ENCODE measurements around the gene TAF1B. TPM values are rescaled to one million over a fixed set of nuclear protein-coding genes. Genes with fewer than 3 reads are reported as not detected.

Gene TAF1B
- total RNA-seq, 1 experiment from 2014 or later = 25.5 TPM

- POLR2A ChIA-PET = interaction anchor here (0.7 to 7.8 kb wide), 8 partner anchors 11 to 96 kb away, joined by 3 to 97 read pairs (median 40); partner anchors contain the start of gene TAF1B
- peak; percentile 99 for DNase-seq (ENCODE audit: unreplicated experiment)
- peak overlapping the region; percentile 78 for H3K27ac Mint-ChIP-seq (ENCODE audit: low read depth, unreplicated experiment)
- CTCF ChIA-PET = interaction anchor here (0.8 to 4.4 kb wide), 5 partner anchors 57 to 98 kb away, joined by 3 to 20 read pairs (median 3); no protein-coding TSS in a partner anchor
- no peaks in the 10 kb centered on the region for H3K9me3 Mint-ChIP-seq (ENCODE audit: unreplicated experiment)
- no peak for TF ChIP-seq CTCF (IDR thresholded peaks at IDR 0.05; ENCODE audit: unreplicated experiment)
- peak overlapping the region; percentile 23 for H3K4me3 Mint-ChIP-seq (ENCODE audit: unreplicated experiment)
- BruUV-seq (replicated peaks) = no TSS peak
- H3K36me3 Mint-ChIP-seq (ENCODE audit: insufficient read depth, unreplicated experiment) = peaks cover 7% of the 10 kb centered on the region
- no peaks in the 10 kb centered on the region for H3K27me3 Mint-ChIP-seq (ENCODE audit: insufficient read depth, unreplicated experiment)
- peaks cover 33% of the 10 kb centered on the region for H3K4me1 Mint-ChIP-seq (ENCODE audit: insufficient read depth, unreplicated experiment)
- intact Hi-C loops (cut with micrococcal nuclease) = loop anchor here (1.0 kb wide), 1 partner anchor 54 kb away; the partner anchor contains the start of gene TAF1B
Observed at GRCh38 chr2:9897331-9897737, 54.1 kb downstream of the TAF1B start.

- Mint-ChIP-seq H3K27ac (ENCODE audit: low read depth, unreplicated experiment) (peak overlapping the region; percentile 78), H3K4me3 (ENCODE audit: unreplicated experiment) (no peak overlapping the region), H3K27me3 (ENCODE audit: insufficient read depth, unreplicated experiment) (no peaks in the 10 kb centered on the region), H3K4me1 (ENCODE audit: insufficient read depth, unreplicated experiment) (peaks cover 33% of the 10 kb centered on the region), H3K9me3 (ENCODE audit: unreplicated experiment) (no peaks in the 10 kb centered on the region), H3K36me3 (ENCODE audit: insufficient read depth, unreplicated experiment) (peaks cover 7% of the 10 kb centered on the region)
- intact Hi-C loops (cut with micrococcal nuclease) = loop anchor here (1.0 kb wide), 1 partner anchor 55 kb away; the partner anchor contains the start of gene TAF1B
- DNase-seq (ENCODE audit: unreplicated experiment) = no peak
- BruUV-seq (replicated peaks) = no TSS peak
- no peak for TF ChIP-seq CTCF (IDR thresholded peaks at IDR 0.05; ENCODE audit: unreplicated experiment)
- CTCF ChIA-PET = interaction anchor here (0.8 to 1.0 kb wide), 3 partner anchors 58 to 98 kb away, joined by 3 read pairs; no protein-coding TSS in a partner anchor
- POLR2A ChIA-PET = interaction anchor here (0.7 to 7.8 kb wide), 7 partner anchors 11 to 97 kb away, joined by 3 to 97 read pairs (median 50); partner anchors contain the start of gene TAF1B
Observed at GRCh38 chr2:9897846-9898245, 54.6 kb downstream of the TAF1B start.

- no peak for DNase-seq (ENCODE audit: unreplicated experiment)
- H3K27me3 Mint-ChIP-seq (ENCODE audit: insufficient read depth, unreplicated experiment) = no peaks in the 10 kb centered on the region
- ChIA-PET POLR2A (interaction anchor here (1.0 to 1.1 kb wide), 2 partner anchors 9 to 58 kb away, joined by 4 read pairs; no protein-coding TSS in a partner anchor), CTCF (interaction anchor here (1.0 kb wide), 1 partner anchor 9 kb away, joined by 4 read pairs; no protein-coding TSS in a partner anchor)
- intact Hi-C loops (cut with micrococcal nuclease) = no loop called here
- H3K4me1 Mint-ChIP-seq (ENCODE audit: insufficient read depth, unreplicated experiment) = peaks cover 7% of the 10 kb centered on the region
- H3K4me3 Mint-ChIP-seq (ENCODE audit: unreplicated experiment) = no peak overlapping the region
- no peak for TF ChIP-seq CTCF (IDR thresholded peaks at IDR 0.05; ENCODE audit: unreplicated experiment)
- H3K9me3 Mint-ChIP-seq (ENCODE audit: unreplicated experiment) = no peaks in the 10 kb centered on the region
- no peak overlapping the region for H3K27ac Mint-ChIP-seq (ENCODE audit: low read depth, unreplicated experiment)
- BruUV-seq (replicated peaks) = no TSS peak
- H3K36me3 Mint-ChIP-seq (ENCODE audit: insufficient read depth, unreplicated experiment) = peaks cover 7% of the 10 kb centered on the region
Observed at GRCh38 chr2:9905413-9905812, 62.1 kb downstream of the TAF1B start.

DNA sequence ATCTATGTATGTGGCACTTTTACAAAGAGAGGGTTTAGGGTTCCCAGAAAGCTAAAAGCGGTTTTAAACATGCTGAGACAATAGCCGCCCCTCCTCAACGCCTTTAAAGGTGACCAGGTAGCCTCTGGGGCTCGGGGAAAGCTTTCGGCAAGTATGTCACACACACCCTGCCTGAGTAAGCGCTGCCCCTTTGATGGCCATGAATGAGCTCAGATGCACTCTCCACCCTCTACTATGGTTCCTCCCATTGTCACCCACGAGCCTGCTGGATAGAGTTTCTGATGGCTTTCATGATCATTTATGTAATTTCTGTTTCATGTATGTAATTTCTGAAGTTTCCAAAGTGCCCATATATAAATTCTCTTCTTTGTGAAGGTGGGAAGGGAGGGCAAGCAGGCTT is 64.1 kb downstream of the TAF1B start:
- CTCF ChIA-PET = interaction anchor here (0.6 to 4.1 kb wide), 3 partner anchors 93 to 349 kb away, joined by 3 to 21 read pairs (median 7); no protein-coding TSS in a partner anchor
- peaks cover 7% of the 10 kb centered on the region for H3K4me1 Mint-ChIP-seq (ENCODE audit: insufficient read depth, unreplicated experiment)
- peaks cover 8% of the 10 kb centered on the region for H3K36me3 Mint-ChIP-seq (ENCODE audit: insufficient read depth, unreplicated experiment)
- BruUV-seq (replicated peaks) = no TSS peak
- H3K27me3 Mint-ChIP-seq (ENCODE audit: insufficient read depth, unreplicated experiment) = no peaks in the 10 kb centered on the region
- intact Hi-C loops (cut with micrococcal nuclease) = no loop called here
- POLR2A ChIA-PET = interaction anchor here (1.0 to 5.3 kb wide), 2 partner anchors 11 to 60 kb away, joined by 3 to 50 read pairs; no protein-coding TSS in a partner anchor
- no peak overlapping the region for H3K27ac Mint-ChIP-seq (ENCODE audit: low read depth, unreplicated experiment)
- no peaks in the 10 kb centered on the region for H3K9me3 Mint-ChIP-seq (ENCODE audit: unreplicated experiment)
- no peak for DNase-seq (ENCODE audit: unreplicated experiment)
- TF ChIP-seq CTCF (IDR thresholded peaks at IDR 0.05; ENCODE audit: unreplicated experiment) = no peak
- H3K4me3 Mint-ChIP-seq (ENCODE audit: unreplicated experiment) = no peak overlapping the region
